ENCODE results near the gene RPGRIP1.
"Not testable (repeated sequence)": the region's sequence is repeated elsewhere in the genome, so short reads cannot be mapped to it uniquely, and the experiment has no call there.

RPGRIP1 gene

DNA sequence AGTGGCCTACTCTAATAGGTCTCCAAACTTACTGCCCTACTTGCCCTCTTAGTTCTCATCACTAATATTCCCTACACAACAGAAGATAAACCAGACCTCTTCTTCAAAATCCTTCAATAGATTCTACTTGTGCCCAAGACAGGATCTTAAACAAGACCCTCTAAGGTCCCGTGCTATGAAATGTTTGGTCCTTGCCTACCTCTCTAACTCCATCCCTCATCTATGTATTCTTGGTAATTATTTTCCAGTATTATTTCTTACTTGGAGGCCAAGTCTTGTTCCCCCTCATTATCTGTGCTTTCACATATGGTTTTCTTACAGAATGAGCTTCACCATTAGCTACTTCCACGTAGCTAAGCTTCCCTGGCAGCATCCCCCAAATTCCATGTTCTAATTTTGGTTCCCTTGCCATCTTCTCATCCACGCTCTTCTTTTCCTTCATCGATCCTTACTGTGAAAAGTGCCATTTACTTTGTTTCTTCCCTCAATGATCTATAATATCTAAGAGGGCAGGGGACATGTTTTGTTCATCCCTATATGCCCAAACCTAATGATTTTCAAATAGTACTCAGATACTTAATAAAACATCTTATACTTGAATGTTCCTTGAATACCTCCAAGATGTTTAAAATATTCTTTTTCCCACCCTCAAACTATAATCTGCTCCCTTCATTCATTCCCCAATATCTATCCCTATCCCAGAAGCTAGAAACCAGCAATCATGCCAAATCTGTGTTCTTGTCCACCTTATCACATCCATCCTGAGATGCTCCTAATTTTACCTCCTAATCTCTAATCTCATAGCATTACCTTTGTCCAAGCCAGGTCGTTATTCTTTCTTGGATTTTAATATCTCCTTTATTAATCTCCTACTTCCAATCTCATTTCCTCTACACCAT, 20.7 kb upstream of the RPGRIP1 start:
- no peak for DNase-seq

DNA sequence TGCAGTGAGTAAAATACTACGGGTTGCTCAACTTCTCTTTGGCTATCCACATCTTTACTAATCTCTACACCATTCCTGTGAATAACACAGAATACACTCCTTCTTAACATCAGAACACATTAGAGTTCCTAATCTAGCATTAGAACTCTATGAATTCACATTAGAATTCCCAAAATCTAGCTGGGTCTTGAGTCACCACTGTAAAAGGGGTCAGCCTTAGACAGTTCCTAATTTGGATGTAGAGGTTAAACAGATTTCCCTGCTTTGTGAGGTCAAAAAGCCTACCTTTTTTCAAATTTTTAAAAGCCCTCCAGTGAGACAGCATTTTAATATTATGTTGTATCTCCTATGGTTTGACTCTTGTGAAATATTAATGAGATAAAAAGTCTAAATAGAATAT, 18.1 kb upstream of the RPGRIP1 start:
- no peak for DNase-seq

DNA sequence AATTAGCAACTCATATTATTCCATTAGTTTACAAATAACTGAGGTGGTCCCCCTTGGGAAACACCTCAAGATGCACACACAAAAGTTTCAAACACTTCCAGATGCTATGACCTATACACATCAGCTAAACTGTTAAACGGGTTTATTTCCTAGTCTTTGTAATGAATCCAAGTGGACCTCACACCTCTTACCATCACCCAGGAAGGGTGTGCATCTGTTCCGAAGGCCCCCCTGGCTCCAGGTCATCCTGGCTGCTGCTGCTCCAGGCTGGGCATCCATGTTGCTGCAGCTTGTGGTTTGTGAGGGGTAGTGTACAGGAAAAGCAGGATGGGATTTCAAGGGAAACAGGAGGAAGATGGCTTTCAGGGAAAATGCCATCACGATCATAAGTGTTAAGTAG, 17.5 kb upstream of the RPGRIP1 start:
- DNase-seq: no peak

DNA sequence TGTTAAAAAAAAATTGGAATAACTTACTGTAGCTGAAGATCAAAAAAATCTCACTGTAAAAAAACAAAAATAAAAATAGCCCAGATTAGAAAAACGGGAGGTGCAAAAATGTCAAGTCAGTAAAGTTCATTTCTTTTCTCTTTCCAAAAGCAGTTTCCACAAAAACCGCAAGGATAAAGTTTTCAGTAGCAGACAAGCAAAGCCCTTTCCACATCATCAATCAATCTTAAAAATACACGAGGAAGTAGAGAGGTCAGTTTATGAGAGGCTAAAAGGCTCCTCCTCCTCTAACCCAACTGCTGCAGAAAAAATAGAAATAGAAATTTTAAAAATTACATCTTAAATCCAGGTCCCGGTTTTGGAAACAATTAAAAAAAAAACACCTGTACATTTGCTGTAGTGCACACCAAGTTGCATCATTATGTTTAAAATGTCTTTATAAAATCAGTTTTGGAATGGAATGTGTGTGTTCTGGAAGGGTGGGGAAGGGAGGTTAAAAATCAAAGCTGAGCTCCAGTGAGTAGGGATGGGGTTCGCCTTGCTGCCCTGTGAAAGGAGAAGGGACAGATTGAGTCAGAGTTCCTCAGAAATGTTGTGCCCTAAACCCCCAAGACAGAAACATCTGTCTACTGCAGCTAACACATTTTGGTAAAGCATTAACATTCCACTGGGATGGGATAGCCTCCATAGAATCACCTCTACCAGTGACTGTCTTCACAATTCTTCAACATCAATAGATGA, 16.4 kb upstream of the RPGRIP1 start:
- DNase-seq: no peak

DNA sequence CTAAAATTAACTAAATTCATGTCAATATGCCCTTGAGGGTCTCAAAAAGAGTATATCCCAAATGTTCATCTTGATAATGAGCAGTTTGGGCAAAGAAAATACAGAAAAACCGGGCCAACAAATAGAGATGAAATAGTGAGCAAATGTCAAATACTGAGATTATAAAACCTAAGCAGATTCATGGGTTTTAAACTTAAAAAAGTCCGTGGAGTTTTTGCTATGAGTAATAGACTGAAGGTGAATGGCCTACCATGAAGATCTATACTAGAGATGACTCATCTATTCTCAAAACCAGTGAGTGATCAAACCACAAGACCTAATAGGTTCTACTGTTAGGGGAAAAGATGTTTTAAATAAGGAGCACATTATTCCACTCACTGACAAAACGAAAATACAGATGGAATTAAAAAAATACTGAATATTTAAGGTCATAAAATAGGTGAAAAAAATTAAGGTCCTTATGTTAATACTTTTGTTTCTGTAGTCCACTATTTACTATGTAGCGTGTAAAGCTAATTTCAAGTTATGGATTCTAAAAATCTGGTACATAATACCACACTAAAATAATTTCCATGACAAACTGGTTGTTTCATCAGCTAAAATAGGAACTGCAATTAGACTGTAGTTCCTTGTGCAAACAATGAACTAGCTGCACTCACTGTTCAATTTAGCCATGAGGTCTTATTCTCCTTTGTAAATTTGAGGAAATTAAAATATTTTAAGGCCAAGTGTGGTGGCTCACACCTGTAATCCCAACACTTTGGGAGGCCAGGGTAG, 15.7 kb upstream of the RPGRIP1 start:
- DNase-seq: no peak

DNA sequence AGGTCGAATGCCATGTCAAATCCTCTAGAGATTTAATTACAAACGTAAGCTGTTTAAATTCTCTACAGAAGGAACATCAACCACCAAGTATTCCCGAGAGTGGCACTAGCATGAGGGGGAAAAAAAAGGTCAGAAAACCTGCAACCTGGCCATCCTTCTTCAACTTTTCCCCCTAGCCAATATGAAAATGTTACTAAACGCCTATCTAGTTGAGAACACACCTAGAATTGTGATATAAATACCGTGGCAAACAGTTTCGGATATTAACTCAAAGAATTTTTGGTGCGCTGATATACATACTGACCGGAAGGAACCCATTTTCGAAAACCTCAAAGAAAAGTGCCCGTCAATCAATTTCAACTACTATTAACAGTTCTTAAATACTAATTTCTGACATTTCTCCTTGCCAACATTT, 12.4 kb upstream of the RPGRIP1 start:
- no peak for DNase-seq

DNA sequence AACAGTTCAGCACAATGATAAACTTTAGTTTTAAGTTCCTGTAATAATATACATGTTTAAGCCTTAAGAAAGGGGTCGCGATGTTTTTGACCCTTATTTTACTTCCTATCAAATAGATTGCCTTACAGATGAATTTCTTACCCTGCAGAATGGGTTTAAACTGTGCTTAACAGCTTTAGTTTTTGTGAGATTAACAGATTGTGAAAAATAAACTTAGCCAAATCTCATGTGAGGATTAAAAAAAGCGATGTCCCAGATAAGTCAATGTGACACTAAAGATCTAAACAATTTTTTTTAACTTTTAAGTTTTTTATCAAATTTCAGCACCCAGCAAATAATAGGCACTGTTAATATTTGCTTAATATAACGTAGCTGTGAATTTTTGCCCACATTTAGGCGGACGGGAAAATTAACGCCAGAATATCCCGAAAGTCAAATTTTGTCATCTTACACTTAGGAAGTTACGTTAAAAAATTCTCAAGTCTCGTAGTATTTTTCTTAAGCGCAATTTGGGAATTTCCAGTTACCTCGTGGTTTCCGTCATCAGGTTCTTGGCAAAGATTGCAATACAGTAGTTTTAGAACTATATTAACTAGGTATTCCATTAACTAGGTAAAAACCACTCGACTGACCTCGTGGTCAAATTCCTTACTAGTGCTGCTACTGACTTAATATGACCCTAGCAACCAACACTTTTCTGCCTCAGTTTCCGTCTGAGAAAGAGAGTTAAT, 11.8 kb upstream of the RPGRIP1 start:
- no peak for DNase-seq

DNA sequence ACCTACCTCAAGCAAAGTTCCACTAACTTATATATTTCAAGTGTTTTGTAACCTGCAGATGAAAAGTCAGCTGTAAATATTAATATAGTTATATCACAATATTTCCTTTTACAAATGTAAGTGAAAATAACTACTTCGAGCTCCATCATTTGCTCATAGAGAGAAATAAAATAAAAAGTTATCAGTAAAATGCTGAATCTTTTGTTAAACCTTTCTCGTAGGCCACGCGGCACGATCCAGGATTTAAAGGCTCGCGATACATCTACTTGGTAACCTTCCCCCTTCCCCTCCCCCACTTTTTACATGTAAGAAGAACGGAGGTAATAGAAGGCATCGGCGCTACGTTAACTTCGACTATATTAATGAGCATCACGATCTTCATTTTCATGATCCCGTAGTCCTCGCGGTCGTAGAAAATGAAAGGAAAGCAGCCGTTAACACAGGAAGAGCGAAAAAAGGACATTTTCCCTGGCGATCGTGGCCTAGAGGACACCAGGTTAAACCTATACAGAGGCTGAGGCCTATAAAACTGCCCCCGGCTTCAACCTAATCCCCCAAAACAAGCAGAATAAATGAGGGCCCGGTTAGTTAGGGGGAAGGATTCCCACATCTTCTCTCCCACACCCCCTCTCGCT, 11.1 kb upstream of the RPGRIP1 start:
- DNase-seq: no peak

DNA sequence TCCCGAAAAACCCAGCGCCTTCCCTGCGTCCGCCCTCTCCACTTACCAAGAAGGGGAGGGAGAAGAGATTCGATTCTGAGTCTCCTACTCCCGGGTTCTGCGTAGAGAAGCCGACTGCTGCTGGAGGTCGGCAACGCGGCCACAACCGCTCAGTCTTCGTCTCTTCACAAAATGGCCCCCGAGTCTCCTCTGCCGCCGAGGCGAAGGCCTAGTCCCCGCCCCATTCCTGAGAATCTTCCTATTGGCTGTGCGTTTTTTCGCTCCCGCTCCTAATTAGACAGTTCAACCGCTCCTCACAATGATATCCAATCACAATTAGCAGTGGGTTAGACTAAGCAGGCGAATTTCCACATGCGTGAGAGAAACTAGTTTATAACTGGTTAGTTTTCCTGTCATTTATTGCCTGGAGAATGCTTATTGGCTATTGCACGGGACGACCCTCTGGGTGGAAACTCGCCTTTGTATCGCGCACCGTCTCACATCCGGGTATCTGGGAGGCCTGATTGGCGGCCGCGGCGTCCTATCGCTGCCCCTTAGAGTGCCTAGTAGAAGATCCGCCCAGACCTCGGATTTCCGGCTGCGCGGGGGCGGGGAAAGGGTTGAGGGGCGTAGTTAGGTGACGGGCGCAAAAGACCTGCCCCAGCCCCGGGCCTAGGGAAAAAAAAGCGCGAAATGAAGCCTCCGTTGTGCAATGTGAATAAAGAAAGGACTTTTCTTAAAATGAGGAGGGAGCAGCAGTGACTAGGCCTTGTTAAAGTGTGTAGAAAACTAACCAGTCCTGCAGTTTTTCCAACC, 10.4 kb upstream of the RPGRIP1 start, which contains the start of gene HNRNPC:
TSS of gene HNRNPC (minus strand) at position 191 of the 795 bp plus-strand sequence. CDS start 35,249 bp downstream, outside the sequence.
- peak; percentile 100 for DNase-seq

DNA sequence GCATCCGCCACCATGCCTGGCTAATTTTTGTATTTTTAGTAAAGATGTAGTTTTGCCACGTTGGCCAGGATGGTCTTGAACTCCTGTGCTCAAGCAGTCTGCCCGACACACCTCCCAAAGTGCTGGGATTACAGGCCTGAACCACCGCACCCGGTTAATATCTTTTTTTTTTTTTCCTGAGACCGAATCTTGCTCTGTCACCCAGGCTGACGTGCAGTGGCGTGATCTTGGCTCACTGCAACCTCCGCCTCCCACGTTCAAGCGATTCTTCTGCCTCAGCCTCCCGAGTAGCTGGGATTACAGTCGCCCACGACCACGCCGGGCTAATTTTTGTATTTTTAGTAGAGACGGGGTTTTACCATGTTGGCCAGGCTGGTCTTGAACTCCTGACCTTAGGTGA, 7.2 kb upstream of the RPGRIP1 start:
- not testable (repeated sequence) for DNase-seq

DNA sequence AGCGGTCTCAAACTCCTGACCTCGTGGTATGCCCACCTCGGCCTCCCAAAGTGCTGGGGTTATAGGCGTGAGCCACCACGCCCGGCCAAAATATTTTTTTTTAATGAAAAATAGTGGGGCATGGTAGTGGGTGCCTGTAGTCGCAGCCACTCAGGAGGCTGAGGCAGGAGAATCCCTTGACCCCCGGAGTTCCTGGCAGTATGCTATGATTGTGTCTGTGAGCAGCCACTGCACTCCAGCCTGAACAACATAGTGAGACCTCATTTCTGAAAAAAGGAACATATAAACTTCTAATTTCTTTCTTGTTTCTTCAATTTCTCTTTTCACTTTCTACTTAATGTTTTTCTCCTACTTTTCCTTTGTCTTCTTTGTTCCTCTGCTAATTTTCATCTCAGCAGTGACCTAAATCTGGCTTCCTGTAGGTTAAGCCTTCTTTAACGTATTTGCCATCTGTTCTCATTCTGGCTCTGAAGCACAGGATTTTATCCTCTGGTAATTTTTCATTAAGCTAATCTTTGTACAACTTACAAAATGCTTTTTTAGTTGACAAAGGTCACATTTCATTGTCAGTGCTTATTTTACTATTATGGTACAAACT, 4.5 kb upstream of the RPGRIP1 start:
- no peak for DNase-seq

DNA sequence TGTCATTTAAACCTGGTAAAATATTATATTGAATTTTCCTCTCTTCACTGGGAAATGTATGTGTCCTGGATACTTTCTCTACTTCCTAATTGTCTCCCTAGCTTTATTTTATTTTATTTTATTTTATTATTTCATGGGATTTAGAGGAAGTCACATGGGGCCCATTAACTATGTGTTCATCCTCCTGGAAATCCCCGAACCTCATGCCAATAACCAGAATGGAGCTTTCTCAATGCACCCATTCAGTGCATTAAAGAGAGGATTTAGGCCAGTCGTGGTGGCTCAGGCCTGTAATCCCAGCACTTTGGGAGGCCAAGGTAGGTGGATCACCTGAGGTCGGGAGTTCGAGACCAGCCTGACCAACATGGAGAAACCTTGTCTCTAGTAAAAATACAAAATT, 1.3 kb upstream of the RPGRIP1 start:
- no peak for DNase-seq

DNA sequence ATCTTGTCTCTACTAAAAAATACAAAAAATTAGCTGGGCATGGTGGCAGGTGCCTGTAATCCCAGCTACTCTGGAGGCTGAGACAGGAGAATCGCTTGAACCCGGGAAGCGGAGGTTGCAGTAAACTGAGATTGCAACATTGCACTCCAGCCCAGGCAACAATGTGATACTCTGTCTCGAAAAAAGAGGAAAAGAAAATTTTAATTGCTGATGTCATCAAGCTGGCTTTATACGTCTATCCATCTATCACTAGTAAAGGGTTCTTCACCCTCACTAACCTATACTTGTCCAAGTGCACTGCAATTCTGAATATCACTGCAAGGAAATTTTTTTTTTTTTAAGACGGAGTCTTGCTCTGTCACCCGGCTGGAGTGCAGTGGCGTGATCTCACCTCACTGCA, 2.0 kb downstream of the RPGRIP1 start:
- not testable (repeated sequence) for DNase-seq

DNA sequence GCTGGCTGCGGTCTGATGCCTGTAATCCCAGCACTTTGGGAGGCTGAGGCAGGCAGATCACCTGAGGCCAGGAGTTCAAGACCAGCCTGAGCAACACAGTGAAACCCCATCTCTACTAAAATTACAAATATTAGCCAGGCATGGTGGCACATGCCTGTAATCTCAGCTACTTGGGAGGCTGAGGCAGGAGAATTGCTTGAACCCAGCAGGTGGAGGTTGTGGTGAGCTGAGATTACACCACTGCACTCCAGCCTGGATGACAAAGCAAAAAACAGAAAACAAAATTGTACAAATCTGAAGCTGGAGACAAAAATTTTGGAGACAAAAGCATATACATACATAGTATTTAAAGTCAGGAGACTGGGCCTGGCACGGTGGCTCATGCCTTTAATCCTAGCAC, 6.6 kb downstream of the RPGRIP1 start:
- not testable (repeated sequence) for DNase-seq

DNA sequence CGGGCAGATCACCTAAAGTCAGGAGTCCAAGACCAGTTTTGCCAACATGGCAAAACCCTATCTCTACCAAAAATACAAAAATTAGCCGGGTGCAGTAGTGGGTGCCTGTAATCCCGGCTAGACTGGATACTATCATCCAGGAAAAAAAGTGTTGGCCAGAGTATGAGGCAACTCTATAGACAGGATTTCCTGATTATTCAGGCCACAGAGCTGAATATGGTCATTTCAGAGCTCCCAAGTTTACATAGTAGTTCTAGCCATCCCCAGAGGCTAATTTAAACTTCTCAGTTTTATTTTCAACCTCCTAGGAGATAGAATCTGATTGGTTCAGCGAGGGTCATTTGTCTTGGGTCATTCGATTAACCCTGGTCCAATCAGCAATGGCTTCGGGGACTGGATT, 7.3 kb downstream of the RPGRIP1 start:
- DNase-seq: no peak

DNA sequence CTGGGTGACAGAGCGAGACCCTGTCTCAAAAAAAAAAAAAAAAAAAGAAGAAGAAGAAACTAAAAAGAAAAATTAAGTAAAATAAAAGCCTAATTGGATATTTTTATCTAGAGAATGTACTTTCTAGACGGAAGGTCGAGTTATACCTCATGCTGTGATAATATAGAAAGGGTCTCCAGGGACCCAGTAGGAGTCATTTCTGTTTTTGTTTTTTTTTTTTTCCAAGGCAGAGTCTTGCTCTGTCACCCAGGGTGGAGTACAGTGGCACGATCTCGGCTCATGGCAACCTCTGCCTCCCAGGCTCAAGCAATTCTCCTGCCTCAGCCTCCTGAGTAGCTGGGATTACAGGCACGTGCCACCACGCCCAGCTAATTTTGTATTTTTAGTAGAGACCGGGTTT, 14.1 kb downstream of the RPGRIP1 start:
- not testable (repeated sequence) for DNase-seq

DNA sequence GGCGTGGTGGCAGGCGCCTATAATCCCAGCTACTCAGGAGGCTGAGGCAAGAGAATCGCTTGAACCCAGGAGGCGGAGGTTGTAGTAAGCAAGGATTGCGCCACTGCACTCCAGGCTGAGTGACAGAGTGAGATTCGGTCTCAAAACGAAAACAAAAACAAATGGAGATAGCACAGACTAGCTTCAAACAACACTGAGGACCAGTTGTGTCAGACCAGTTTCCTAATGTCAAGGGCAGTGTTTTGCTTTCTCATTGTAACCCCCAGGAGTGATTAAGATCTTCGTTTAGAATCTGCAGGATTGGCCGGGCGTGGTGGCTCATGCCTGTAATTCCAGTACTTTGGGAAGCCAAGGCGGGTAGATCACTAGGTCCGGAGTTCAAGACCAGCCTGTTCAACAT, 18.5 kb downstream of the RPGRIP1 start:
- DNase-seq: no peak

DNA sequence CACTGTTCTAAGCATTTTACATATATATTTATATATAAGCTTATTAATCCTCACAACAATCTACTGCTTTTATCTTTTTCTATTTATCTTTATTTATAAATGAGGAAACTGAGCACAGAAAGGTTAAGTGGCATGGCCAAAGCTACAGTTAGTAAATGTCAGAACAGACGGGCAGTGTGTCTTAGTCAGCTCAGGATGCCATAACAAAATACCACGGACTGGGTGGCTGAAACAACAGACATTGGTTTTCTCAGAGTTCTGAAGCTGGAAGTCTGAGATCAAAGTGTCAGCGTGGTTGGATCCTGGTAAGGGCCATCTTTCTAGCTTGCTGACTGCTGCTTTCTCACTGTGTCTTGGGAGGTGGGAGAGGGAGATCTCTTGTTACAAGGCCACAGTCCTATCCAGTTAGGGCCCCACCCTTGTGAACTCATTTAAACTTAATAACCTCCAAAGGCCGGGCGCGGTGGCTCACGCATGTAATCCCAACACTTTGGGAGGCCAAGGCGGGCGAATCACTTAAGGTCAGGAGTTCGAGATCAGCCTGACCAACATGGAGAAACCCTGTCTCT, 19.8 kb downstream of the RPGRIP1 start:
- DNase-seq: no peak

DNA sequence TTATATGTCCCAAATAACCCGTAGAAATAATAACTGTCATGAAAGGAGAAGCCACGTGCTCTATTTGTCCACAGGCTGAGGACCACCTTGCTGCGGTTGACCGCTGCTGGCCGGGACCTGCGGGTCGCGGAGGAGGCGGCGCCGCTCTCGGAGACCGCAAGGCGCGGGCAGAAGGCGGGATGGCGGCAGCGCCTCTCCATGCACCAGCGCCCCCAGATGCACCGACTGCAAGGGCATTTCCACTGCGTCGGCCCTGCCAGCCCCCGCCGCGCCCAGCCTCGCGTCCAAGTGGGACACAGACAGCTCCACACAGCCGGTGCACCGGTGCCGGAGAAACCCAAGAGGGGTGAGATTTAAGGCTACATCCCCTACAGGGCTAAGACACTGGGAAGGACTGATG, 21.0 kb downstream of the RPGRIP1 start:
- DNase-seq: peak; percentile 19

All from activated gamma-delta T cell (primary cell).